A549 (cell line): ENCODE measurements around the gene SNRPD3. TPM values are rescaled to one million over a fixed set of nuclear protein-coding genes. Genes with fewer than 3 reads are reported as not detected.

Experiments
- ATAC-seq, 2 experiments: fragments of 200-7000 bp in 1 of 2; fragments of >200 bp in 1 of 2; cut with Nextera tagmentation in 1 of 2; cut with Tn5 transposase in 1 of 2; 3 replicates each; pipeline versions ENCODE4 v1.8.0 to v1.9.1; 2018 to 2020; ENCODE audit warnings: mild to moderate bottlenecking in 1 of 2, moderate library complexity in 1 of 2
- CTCF ChIA-PET: fragments of 300-600 bp; sonication (Branson Sonifier 250); formaldehyde crosslinking; extraction: SDS; loops from one replicate; lab custom pipeline; 2021; ENCODE audit warnings: antibody characterized with exemption, inconsistent platforms; lab: Yijun Ruan, JAX
- POLR2A ChIA-PET: fragments of 350-600 bp; formaldehyde crosslinking; extraction: SDS; loops from one replicate; lab custom pipeline; 2021; ENCODE audit warnings: antibody characterized with exemption, inconsistent platforms; lab: Yijun Ruan, JAX
- DNase-seq, 2 experiments: peaks; one replicate each; pipeline versions ENCODE4 v3.0.0 to v3.0.0-alpha.2; 2011 to 2016; ENCODE audit warnings: low read depth in 1 of 2, low spot score in 1 of 2
- FAIRE-seq: peaks from 2 replicates; lab custom pipeline; 2011; peaks lifted over from hg19 to GRCh38; lab: Jason Lieb, UNC
- H3K27ac ChIP-seq, 2 experiments: fragments of >200 bp; sonication (Bioruptor Twin); formaldehyde crosslinking; 3 replicates each; pipeline ENCODE4 v1.5.1; 2016 to 2017
- H3K4me1 ChIP-seq: fragments of >200 bp; sonication (Bioruptor Twin); formaldehyde crosslinking; 3 replicates; pipeline ENCODE4 v1.6.1; 2016
- H3K4me2 ChIP-seq: fragments of >200 bp; sonication (Bioruptor Twin); formaldehyde crosslinking; 3 replicates; pipeline ENCODE4 v1.6.1; 2016
- H3K4me3 ChIP-seq: fragments of >200 bp; sonication (Bioruptor Twin); formaldehyde crosslinking; 3 replicates; pipeline ENCODE4 v1.5.1; 2016
- H3K9me3 ChIP-seq: fragments of >200 bp; sonication (Bioruptor Twin); formaldehyde crosslinking; 3 replicates; pipeline ENCODE4 v1.6.1; 2016
- BCL3 ChIP-seq: fragments of >200 bp; sonication (Bioruptor Twin); formaldehyde crosslinking; IDR thresholded peaks from 3 replicates; pipeline ENCODE4 v1.6.1; 2016
- BHLHE40 ChIP-seq: IDR thresholded peaks from 2 replicates; pipeline ENCODE4 v1.6.1; 2012; ENCODE audit warnings: low read depth, low read length, inconsistent platforms
- CBX2 ChIP-seq: fragments of 200-600 bp; sonication (generic); IDR thresholded peaks from 2 replicates; pipeline ENCODE4 v1.6.1; 2016; ENCODE audit warnings: low read depth, mild to moderate bottlenecking, borderline replicate concordance
- CHD2 ChIP-seq: fragments of 150-350 bp; IDR thresholded peaks from 2 replicates; pipeline ENCODE4 v1.6.1; 2014; ENCODE audit warnings: low read length; ENCODE audit not compliant: partially characterized antibody
- CHD4 ChIP-seq: fragments of 200-600 bp; sonication (generic); IDR thresholded peaks from 2 replicates; pipeline ENCODE4 v1.6.1; 2016; ENCODE audit warnings: antibody characterized with exemption, mild to moderate bottlenecking, borderline replicate concordance
- E2F6 ChIP-seq: IDR thresholded peaks from 2 replicates; pipeline ENCODE4 v1.6.1; 2012; ENCODE audit warnings: low read depth, borderline replicate concordance
- ESRRA ChIP-seq: fragments of 150-350 bp; IDR thresholded peaks from 2 replicates; pipeline ENCODE4 v1.6.1; 2014; ENCODE audit warnings: mild to moderate bottlenecking, low read length, borderline replicate concordance
- FOSL2 ChIP-seq, 2 experiments: fragments of 450-650 bp in 1 of 2; fragments of >200 bp in 1 of 2; sonication (Bioruptor Twin) in 1 of 2; formaldehyde crosslinking; IDR thresholded peaks; 2 replicates each; pipeline versions ENCODE4 v1.5.0 to v1.6.1; 2016 to 2020; ENCODE audit warnings: mild to moderate bottlenecking in 1 of 2, moderate library complexity in 1 of 2
- JUN ChIP-seq, 2 experiments: fragments of >200 bp; sonication (Bioruptor Twin); formaldehyde crosslinking; IDR thresholded peaks; 2 replicates in 1 of 2; 3 replicates in 1 of 2; pipeline ENCODE4 v1.6.1; 2016 to 2017
- NFE2L2 ChIP-seq: fragments of 150-350 bp; conservative IDR thresholded peaks from 2 replicates; pipeline ENCODE4 v1.6.1; 2014; ENCODE audit warnings: low read length
- NPAS2 ChIP-seq: fragments of 250-450 bp; sonication (Bioruptor Pico); IDR thresholded peaks from 2 replicates; pipeline ENCODE4 v1.8.0; 2022; ENCODE audit warnings: mild to moderate bottlenecking, moderate library complexity, borderline replicate concordance
- PHF8 ChIP-seq: fragments of 200-600 bp; sonication (generic); IDR thresholded peaks from 2 replicates; pipeline ENCODE4 v1.6.1; 2016; ENCODE audit warnings: low read depth, mild to moderate bottlenecking, antibody characterized with exemption, moderate library complexity, borderline replicate concordance
- POLR2AphosphoS2 ChIP-seq: conservative IDR thresholded peaks from 2 replicates; pipeline ENCODE4 v1.6.1; 2012; ENCODE audit warnings: low read length, improper control_type of control experiment, inconsistent platforms
- RAD21 ChIP-seq, 2 experiments: fragments of >200 bp in 1 of 2; sonication (Bioruptor Twin) in 1 of 2; formaldehyde crosslinking in 1 of 2; IDR thresholded peaks in 1 of 2; conservative IDR thresholded peaks in 1 of 2; 2 replicates in 1 of 2; 3 replicates in 1 of 2; pipeline ENCODE4 v1.6.1; 2012 to 2018; ENCODE audit warnings: inconsistent platforms in 1 of 2
- RARB ChIP-seq: fragments of 250-450 bp; sonication (Bioruptor Pico); IDR thresholded peaks from 2 replicates; pipeline ENCODE4 v1.8.0; 2021; ENCODE audit warnings: mild to moderate bottlenecking, moderate library complexity
- RCOR1 ChIP-seq: fragments of 150-350 bp; IDR thresholded peaks from 2 replicates; pipeline ENCODE4 v1.6.1; 2014; ENCODE audit warnings: antibody characterized with exemption, low read length, low read depth
- RFX5 ChIP-seq: fragments of 450-650 bp; IDR thresholded peaks from 2 replicates; pipeline ENCODE4 v1.7.1; 2014; ENCODE audit warnings: antibody characterized with exemption, mild to moderate bottlenecking, moderate library complexity
- SMC3 ChIP-seq: fragments of >200 bp; sonication (Bioruptor Twin); formaldehyde crosslinking; IDR thresholded peaks from 3 replicates; pipeline ENCODE4 v1.6.1; 2018; ENCODE audit warnings: inconsistent platforms
- TFCP2L1 ChIP-seq: fragments of 250-450 bp; sonication (Bioruptor Pico); IDR thresholded peaks from 2 replicates; pipeline ENCODE4 v1.5.0; 2021; ENCODE audit warnings: mild to moderate bottlenecking
- TP53 ChIP-seq: fragments of 250-450 bp; sonication (Bioruptor Pico); IDR thresholded peaks from 2 replicates; pipeline ENCODE4 v1.5.0; 2021; ENCODE audit warnings: mild to moderate bottlenecking, moderate library complexity
- ZFP36 ChIP-seq: fragments of 450-650 bp; IDR thresholded peaks from 2 replicates; pipeline ENCODE4 v1.6.1; 2014; ENCODE audit warnings: borderline replicate concordance; ENCODE audit not compliant: partially characterized antibody
- ZNF302 ChIP-seq: fragments of 250-450 bp; sonication (Bioruptor Pico); IDR thresholded peaks from 2 replicates; pipeline ENCODE4 v1.9.0; 2021; ENCODE audit warnings: inconsistent platforms, mild to moderate bottlenecking, moderate library complexity
- WGBS: methylation state at CpG from one replicate; pipeline ENCODE4 v1.1.6; 2017; ENCODE audit errors: missing lambda C conversion rate; 5-methylcytosine and 5-hydroxymethylcytosine counted together
- polyA plus RNA-seq, 4 experiments: library from polyadenylated mRNA; depleted of rRNA in 3 of 4; stranded (reverse); fragments of >200 nt; fragmentation: RNase III in 1 of 4; extraction: RNeasy Plus Mini Kit Qiagen cat#74134 plus additional on column Dnase treatment in 1 of 4; gene quantifications; 2 replicates in 3 of 4; 3 replicates in 1 of 4; pipeline ENCODE4 v1.2.3, GENCODE V29; 2011 to 2017

Gene SNRPD3
- polyA plus RNA-seq, 2 of the 4 experiments (the other 2 are of a cell fraction): 157 to 344 TPM

DNA sequence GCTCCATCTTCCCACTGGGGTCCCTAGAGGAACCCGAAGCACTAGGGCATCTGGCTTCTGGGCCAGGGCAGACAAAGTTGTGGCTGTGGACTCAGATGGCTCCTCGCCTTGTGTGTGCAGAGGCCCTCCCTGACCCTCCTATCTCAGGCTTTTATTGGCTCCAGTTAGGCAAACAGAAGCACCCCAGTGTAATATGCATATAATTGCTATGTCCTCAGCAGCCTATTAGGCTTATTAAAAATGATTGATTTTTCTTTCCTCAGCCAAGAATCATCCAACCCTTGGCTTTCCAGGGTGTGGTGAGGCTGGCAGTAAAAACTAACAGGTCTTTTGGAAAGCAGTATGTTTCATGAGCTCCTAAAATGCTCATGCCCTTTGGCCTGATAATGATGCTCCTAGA, 38.4 kb upstream of the SNRPD3 start (continued):
- TF ChIP-seq POLR2AphosphoS2: no peak
- TF ChIP-seq JUN (IDR thresholded peaks at IDR 0.05): no peak

DNA sequence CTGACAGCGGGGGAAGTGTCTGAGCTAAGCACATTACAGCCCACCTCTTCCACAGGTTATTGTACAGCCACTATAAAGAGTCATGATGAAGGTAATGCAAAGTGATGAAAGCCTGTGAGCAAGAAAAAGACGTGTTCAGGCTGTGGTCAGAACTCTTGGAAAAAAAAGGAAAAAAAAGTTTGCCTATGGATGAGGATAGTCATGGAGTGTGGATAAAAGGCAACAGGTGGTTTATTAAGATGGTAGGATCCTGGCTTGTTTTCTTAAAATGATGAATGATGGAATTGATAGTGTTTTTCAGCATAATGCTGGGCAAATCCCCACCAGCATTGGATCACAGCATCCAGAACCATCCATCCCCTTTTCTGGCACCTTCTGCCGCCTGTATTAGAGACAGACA, 37.6 kb upstream of the SNRPD3 start:
- H3K4me2 ChIP-seq: no peak overlapping the region
- peaks cover 27% of the 10 kb centered on the region for H3K4me1 ChIP-seq
- WGBS: 81% methylated on average over 3 of the region's 3 CpGs
- ATAC-seq (no peak), DNase-seq (no peak), FAIRE-seq (no peak)
- CTCF ChIA-PET: interaction anchor here (1.0 to 1.3 kb wide), 3 partner anchors 16 to 97 kb away, joined by 3 to 4 read pairs (median 3); no protein-coding TSS in a partner anchor
- H3K27ac ChIP-seq: no peak overlapping the region
- no peak overlapping the region for H3K4me3 ChIP-seq
- no peaks in the 10 kb centered on the region for H3K9me3 ChIP-seq
- POLR2A ChIA-PET: no interaction called here
- TF ChIP-seq E2F6: no peak
- TF ChIP-seq PHF8: no peak
- TF ChIP-seq NFE2L2: no peak
- TF ChIP-seq ESRRA: no peak
- TF ChIP-seq JUN (IDR thresholded peaks at IDR 0.05): no peak
- no peak for TF ChIP-seq RAD21 (conservative IDR thresholded peaks at IDR 0.05 in 1 of 2, IDR thresholded peaks at IDR 0.05 in 1 of 2)
- no peak for TF ChIP-seq TP53 (CRISPR knock-in tag)
- TF ChIP-seq ZNF302 (CRISPR knock-in tag): no peak
- no peak for TF ChIP-seq BCL3
- TF ChIP-seq CBX2: no peak
- TF ChIP-seq NPAS2: no peak
- TF ChIP-seq FOSL2 (IDR thresholded peaks at IDR 0.05): no peak
- no peak for TF ChIP-seq FOSL2 (CRISPR knock-in tag; IDR thresholded peaks at IDR 0.05)
- no peak for TF ChIP-seq SMC3
- no peak for TF ChIP-seq TFCP2L1 (CRISPR knock-in tag)
- no peak for TF ChIP-seq RFX5

DNA sequence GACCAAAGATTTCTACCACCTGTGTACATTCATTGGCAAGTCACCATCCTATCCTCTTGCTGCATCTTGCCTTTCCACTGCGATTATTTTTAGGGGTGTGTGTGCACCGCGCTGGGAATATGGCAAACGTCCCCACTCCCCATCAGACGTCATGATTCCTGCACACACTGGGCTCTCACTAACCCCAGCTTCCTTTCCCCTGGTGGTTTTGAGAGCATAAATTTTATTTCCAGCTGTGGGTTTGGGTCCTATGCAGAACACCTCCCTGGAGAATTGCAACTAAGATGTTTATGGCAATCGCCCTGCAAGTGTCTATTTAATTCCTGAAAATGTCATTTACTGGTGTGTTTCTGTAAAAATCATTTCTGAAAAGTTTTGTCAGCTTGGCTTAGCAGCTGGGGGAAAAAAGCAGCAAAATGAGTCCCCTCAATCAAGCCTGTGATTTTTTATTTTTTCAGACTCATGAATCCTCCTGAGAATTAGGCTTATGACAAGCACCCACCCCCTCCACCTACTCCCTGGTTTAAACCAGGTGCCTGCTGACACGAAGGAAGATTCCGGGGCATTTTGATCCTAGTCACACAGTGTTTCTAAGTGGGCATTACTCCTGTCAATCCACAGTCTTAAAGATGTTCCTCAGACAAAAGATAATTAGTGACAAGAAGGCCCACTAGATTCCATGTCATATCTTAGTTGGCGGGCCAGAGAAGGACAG, 36.9 kb upstream of the SNRPD3 start:
- WGBS: 64% methylated on average over 8 of the region's 9 CpGs
- FAIRE-seq: no peak
- Histone ChIP-seq H3K4me3 (no peak overlapping the region), H3K9me3 (no peaks in the 10 kb centered on the region), H3K27ac (no peak overlapping the region), H3K4me2 (no peak overlapping the region), H3K4me1 (peaks cover 24% of the 10 kb centered on the region)
- TF ChIP-seq CHD2 (no peak), BHLHE40 (no peak), CHD4 (no peak)
- DNase-seq: no peak
- POLR2A ChIA-PET: no interaction called here
- no peak for ATAC-seq
- CTCF ChIA-PET: interaction anchor here (1.0 to 1.3 kb wide), 3 partner anchors 15 to 98 kb away, joined by 3 to 4 read pairs (median 3); no protein-coding TSS in a partner anchor

- H3K4me2 ChIP-seq: no peak overlapping the region
- H3K4me1 ChIP-seq: peaks cover 18% of the 10 kb centered on the region
- no peaks in the 10 kb centered on the region for H3K9me3 ChIP-seq
- ChIA-PET POLR2A (no interaction called here), CTCF (no interaction called here)
- H3K4me3 ChIP-seq: no peak overlapping the region
- FAIRE-seq (no peak), ATAC-seq (no peak), DNase-seq (no peak)
- TF ChIP-seq RFX5 (no peak), RCOR1 (no peak), E2F6 (no peak), RARB (CRISPR knock-in tag) (no peak), ZFP36 (no peak)
- 90% methylated on average over 4 of the region's 5 CpGs for WGBS
- H3K27ac ChIP-seq: no peak overlapping the region
Measured at GRCh38 chr22:24519496-24519895, 36.3 kb upstream of the SNRPD3 start.
